ENCODE results near the gene CTSF. TPM values are rescaled to one million over a fixed set of nuclear protein-coding genes. Genes with fewer than 3 reads are reported as not detected.

Gene CTSF
- total RNA-seq, 4 donors from 2014 or later = 61.6 to 114 (median 83.2) TPM

DNA sequence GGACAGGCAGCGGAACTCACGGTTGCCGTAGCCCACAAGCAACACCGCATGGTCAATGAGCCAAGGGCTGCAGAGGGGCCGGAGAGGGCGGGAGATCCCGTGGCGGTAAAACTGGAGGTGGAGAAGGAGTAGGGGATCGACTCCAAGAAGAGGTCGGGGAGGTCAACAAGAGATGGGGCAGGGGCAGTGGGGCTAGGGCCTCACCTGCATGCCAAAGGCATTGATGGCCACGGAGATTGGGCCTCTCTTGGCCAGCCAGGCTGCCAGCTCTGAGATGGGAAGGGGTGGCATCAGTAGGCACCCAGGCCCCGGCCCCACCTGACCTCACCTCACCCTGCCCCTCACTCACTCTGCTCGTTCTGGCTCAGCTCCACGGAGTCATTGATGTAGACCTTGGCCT, 3.9 kb downstream of the CTSF start:
- Histone ChIP-seq H3K4me3 (no peak overlapping the region), H3K36me3 (peaks cover 29% of the 10 kb centered on the region), H3K4me1 (peaks cover 21% of the 10 kb centered on the region), H3K27ac (no peak overlapping the region), H3K9me3 (no peaks in the 10 kb centered on the region), H3K27me3 (no peaks in the 10 kb centered on the region)
- TF ChIP-seq, protein P1, sequence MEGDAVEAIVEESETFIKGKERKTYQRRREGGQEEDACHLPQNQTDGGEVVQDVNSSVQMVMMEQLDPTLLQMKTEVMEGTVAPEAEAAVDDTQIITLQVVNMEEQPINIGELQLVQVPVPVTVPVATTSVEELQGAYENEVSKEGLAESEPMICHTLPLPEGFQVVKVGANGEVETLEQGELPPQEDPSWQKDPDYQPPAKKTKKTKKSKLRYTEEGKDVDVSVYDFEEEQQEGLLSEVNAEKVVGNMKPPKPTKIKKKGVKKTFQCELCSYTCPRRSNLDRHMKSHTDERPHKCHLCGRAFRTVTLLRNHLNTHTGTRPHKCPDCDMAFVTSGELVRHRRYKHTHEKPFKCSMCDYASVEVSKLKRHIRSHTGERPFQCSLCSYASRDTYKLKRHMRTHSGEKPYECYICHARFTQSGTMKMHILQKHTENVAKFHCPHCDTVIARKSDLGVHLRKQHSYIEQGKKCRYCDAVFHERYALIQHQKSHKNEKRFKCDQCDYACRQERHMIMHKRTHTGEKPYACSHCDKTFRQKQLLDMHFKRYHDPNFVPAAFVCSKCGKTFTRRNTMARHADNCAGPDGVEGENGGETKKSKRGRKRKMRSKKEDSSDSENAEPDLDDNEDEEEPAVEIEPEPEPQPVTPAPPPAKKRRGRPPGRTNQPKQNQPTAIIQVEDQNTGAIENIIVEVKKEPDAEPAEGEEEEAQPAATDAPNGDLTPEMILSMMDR (IDR thresholded peaks at IDR 0.05) = no peak
- TF ChIP-seq POLR2A (IDR thresholded peaks at IDR 0.05) (no peak), POLR2AphosphoS5 (IDR thresholded peaks at IDR 0.05) (no peak), EP300 (IDR thresholded peaks at IDR 0.05) (no peak)
- 92% methylated on average over 14 of the region's 14 CpGs for WGBS
- DNase-seq (ENCODE audit: low spot score in 2 of 2) = no peak

GRCh38 chr11:66563832-66564231, 4.6 kb downstream of the CTSF start:
- no peak for DNase-seq (ENCODE audit: low spot score in 2 of 2)
- H3K9me3 ChIP-seq = no peaks in the 10 kb centered on the region
- H3K27me3 ChIP-seq = no peaks in the 10 kb centered on the region
- TF ChIP-seq EP300 (IDR thresholded peaks at IDR 0.05) (no peak), POLR2A (IDR thresholded peaks at IDR 0.05) (no peak), POLR2AphosphoS5 (IDR thresholded peaks at IDR 0.05) (no peak)
- TF ChIP-seq, protein P1 (IDR thresholded peaks at IDR 0.05) = no peak
- H3K4me1 ChIP-seq = peaks cover 25% of the 10 kb centered on the region
- H3K27ac ChIP-seq = no peak overlapping the region
- H3K4me3 ChIP-seq = no peak overlapping the region
- WGBS = 87% methylated on average over 3 of the region's 10 CpGs
- H3K36me3 ChIP-seq = peaks cover 29% of the 10 kb centered on the region

- Histone ChIP-seq H3K27me3 (peaks cover 3% of the 10 kb centered on the region), H3K4me1 (peaks cover 19% of the 10 kb centered on the region), H3K4me3 (no peak overlapping the region), H3K36me3 (peaks cover 29% of the 10 kb centered on the region), H3K9me3 (no peaks in the 10 kb centered on the region), H3K27ac (no peak overlapping the region)
- WGBS = 85% methylated on average over 12 of the region's 20 CpGs
- no peak for DNase-seq (ENCODE audit: low spot score in 2 of 2)
- TF ChIP-seq, protein P1 (IDR thresholded peaks at IDR 0.05) = no peak
- TF ChIP-seq EP300 (IDR thresholded peaks at IDR 0.05) (no peak), POLR2A (IDR thresholded peaks at IDR 0.05) (no peak), POLR2AphosphoS5 (IDR thresholded peaks at IDR 0.05) (no peak)
Measured at GRCh38 chr11:66562907-66563583, 5.4 kb downstream of the CTSF start.

GRCh38 chr11:66562275-66562674, 6.1 kb downstream of the CTSF start:
- Histone ChIP-seq H3K4me3 (no peak overlapping the region), H3K36me3 (peaks cover 29% of the 10 kb centered on the region), H3K27me3 (peaks cover 6% of the 10 kb centered on the region), H3K27ac (no peak overlapping the region), H3K9me3 (no peaks in the 10 kb centered on the region), H3K4me1 (peaks cover 11% of the 10 kb centered on the region)
- 72% methylated on average over 2 of the region's 2 CpGs for WGBS
- DNase-seq (ENCODE audit: low spot score in 2 of 2) = no peak
- no peak for TF ChIP-seq POLR2AphosphoS5 (IDR thresholded peaks at IDR 0.05)
- TF ChIP-seq, protein P1 (IDR thresholded peaks at IDR 0.05) = no peak
- no peak for TF ChIP-seq EP300 (IDR thresholded peaks at IDR 0.05)
- no peak for TF ChIP-seq POLR2A (IDR thresholded peaks at IDR 0.05)

DNA sequence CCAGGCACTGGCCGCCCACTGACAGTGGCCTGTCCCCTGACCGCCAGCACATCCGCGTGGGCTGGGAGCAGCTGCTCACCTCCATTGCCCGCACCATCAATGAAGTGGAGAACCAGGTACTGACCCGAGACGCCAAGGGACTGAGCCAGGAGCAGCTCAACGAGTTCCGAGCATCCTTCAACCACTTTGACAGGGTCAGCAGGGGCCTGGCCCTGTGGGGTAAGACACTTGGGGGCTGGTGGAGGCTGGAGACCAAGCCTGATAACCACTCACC, 6.5 kb downstream of the CTSF start:
- DNase-seq (ENCODE audit: low spot score in 2 of 2) = no peak
- 92% methylated on average over 7 of the region's 9 CpGs for WGBS
- no peak overlapping the region for H3K27ac ChIP-seq
- peaks cover 29% of the 10 kb centered on the region for H3K36me3 ChIP-seq
- no peaks in the 10 kb centered on the region for H3K9me3 ChIP-seq
- H3K27me3 ChIP-seq = peaks cover 9% of the 10 kb centered on the region
- no peak overlapping the region for H3K4me3 ChIP-seq
- H3K4me1 ChIP-seq = peaks cover 10% of the 10 kb centered on the region
- TF ChIP-seq, protein P1 (IDR thresholded peaks at IDR 0.05) = no peak
- no peak for TF ChIP-seq POLR2A (IDR thresholded peaks at IDR 0.05)
- TF ChIP-seq EP300 (IDR thresholded peaks at IDR 0.05) = no peak
- no peak for TF ChIP-seq POLR2AphosphoS5 (IDR thresholded peaks at IDR 0.05)

Measured in suprapubic skin (tissue), 4 donors.